ENCODE data around the gene GATA3.
"Not testable (repeated sequence)": the region's sequence is repeated elsewhere in the genome, so short reads cannot be mapped to it uniquely, and the experiment has no call there.

The GATA3 gene

DNA sequence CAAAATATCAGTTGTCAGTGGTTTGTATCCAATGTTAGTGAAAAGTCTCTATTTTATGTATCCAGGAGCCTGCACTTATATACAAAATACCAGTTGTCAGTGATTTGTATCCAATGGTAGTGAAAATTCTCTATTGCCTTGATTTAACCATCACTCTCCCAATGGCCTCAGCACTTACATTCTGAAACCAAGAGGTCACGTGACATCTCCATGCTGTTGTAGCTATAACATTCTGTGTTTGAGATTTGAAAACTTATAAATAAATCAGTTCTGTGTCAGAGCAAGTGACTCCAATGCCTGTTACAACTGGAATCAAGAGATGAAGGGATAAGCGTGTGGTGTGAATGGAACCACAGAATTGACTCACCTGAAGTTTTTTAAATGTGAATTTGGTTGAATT is 30.6 kb upstream of the GATA3 start:
- Histone ChIP-seq H3K4me2 (ENCODE audit: low read length, poor library complexity, severe bottlenecking) (no peak overlapping the region), H2BK15ac (ENCODE audit: low read depth, poor library complexity, severe bottlenecking) (no peak overlapping the region), H3K9ac (ENCODE audit: low read length) (no peak overlapping the region), H2BK5ac (ENCODE audit: low read depth, low read length, poor library complexity, severe bottlenecking) (no peak overlapping the region), H3K18ac (ENCODE audit: low read depth in 1 of 2, low read length in 2 of 2) (no peak overlapping the region), H3K79me1 (replicated peaks; ENCODE audit: low read length, poor library complexity, severe bottlenecking) (no peaks in the 10 kb centered on the region), H3K4ac (ENCODE audit: low read depth in 1 of 2, low read length in 2 of 2) (no peak overlapping the region), H4K91ac (ENCODE audit: low read length) (no peak overlapping the region), H3K14ac (ENCODE audit: low read length in 2 of 2) (no peak overlapping the region), H3K4me1 (ENCODE audit: control insufficient read depth, insufficient read depth, low read depth, low read length) (no peaks in the 10 kb centered on the region), H4K8ac (ENCODE audit: low read length) (no peak overlapping the region), H3K4me3 (ENCODE audit: insufficient read depth in 1 of 2, low read depth in 1 of 2, low read length in 2 of 2) (no peak overlapping the region), H2BK120ac (ENCODE audit: low read depth, low read length) (no peak overlapping the region), H3K9me3 (ENCODE audit: control insufficient read depth, low read length) (no peaks in the 10 kb centered on the region), H3K23ac (ENCODE audit: low read length in 2 of 2) (no peak overlapping the region), H3K27ac (ENCODE audit: low read length, poor library complexity, severe bottlenecking) (no peak overlapping the region), H2AFZ (ENCODE audit: low read depth, low read length) (no peak overlapping the region), H2AK5ac (ENCODE audit: low read length, severe bottlenecking) (no peak overlapping the region), H3K27me3 (ENCODE audit: control insufficient read depth in 1 of 2, insufficient read depth in 1 of 2, low read length in 2 of 2) (peaks cover 14 to 21% of the 10 kb centered on the region in 2 experiments), H2BK12ac (ENCODE audit: low read length in 2 of 2) (no peak overlapping the region), H3K36me3 (ENCODE audit: control insufficient read depth in 1 of 2, insufficient read depth in 2 of 2, low read depth in 1 of 2, low read length in 2 of 2) (no peaks in the 10 kb centered on the region)
- 79% methylated on average over 2 of the region's 2 CpGs for WGBS
- no peak for DNase-seq

DNA sequence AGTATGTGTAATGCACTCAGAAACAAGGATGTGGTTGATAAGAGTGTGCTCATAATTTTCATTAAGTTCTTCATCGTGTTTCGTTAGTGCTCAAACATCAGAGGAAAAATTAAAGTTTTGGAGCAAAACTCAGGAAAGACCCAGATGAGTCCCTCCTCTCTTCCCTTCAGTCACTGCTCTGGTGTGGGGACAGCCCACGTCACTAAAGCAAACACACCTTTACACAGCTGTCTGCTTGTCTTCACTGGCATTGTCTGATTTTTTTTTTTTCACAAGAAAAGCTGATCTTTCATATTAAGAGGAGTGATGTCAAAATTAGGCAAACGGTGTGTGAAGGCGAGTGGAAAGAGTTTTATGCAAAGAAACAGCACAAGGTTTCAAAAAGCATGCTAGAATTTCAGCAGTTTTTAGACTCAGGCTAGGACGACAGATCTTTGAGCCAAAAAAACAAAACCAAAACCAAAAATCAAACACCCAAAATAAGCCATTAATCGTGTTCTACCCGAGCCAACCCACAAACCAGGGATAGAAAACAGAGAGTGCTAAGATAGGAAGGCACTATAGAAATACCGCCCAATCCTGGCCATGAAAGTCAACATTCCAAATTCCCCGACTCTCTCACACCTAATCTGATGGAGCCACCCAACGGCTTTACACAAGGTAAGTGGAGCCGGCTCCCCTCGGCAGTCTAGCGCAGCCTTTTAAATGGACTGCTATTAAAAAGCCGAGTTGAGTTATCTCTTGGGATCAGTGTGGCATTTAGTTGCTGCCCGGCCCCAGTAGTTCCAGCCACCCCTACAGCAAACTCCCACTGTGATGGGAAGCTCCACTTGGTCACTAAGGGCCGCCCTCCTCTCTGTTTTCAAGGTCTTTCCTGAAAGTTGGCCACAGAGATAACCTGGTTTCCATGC is 27.9 kb upstream of the GATA3 start:
- no peak overlapping the region for H3K18ac ChIP-seq (ENCODE audit: low read depth in 1 of 2, low read length in 2 of 2)

DNA sequence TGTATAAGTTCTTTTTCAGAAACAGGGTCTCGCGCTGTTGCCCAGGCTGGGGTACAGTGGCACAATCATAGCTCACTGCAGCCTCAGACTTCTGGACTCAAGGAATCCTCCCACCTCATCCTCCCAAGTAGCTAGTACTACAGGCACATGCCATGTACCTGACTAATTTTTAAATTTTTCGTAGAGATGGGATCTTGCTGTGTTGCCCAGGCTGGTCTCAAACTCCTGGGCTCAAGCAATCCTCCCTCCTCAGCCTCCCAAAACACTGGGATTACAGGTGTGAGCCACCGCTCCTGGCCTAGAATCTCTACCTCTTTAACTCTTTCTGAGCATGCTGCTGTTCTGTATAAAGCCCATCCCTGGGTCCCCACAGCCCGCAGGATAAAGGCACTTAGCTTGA is 23.3 kb upstream of the GATA3 start:
- H3K18ac ChIP-seq (ENCODE audit: low read depth in 1 of 2, low read length in 2 of 2); H2AFZ ChIP-seq (ENCODE audit: low read depth, low read length); H3K4me2 ChIP-seq (ENCODE audit: low read length, poor library complexity, severe bottlenecking); H4K91ac ChIP-seq (ENCODE audit: low read length); H3K9me3 ChIP-seq (ENCODE audit: control insufficient read depth, low read length); H3K79me1 ChIP-seq (replicated peaks; ENCODE audit: low read length, poor library complexity, severe bottlenecking); H3K9ac ChIP-seq (ENCODE audit: low read length); H4K8ac ChIP-seq (ENCODE audit: low read length); H2BK12ac ChIP-seq (ENCODE audit: low read length in 2 of 2); H3K4me3 ChIP-seq (ENCODE audit: insufficient read depth in 1 of 2, low read depth in 1 of 2, low read length in 2 of 2); H3K14ac ChIP-seq (ENCODE audit: low read length in 2 of 2); H3K4ac ChIP-seq (ENCODE audit: low read depth in 1 of 2, low read length in 2 of 2); H3K27ac ChIP-seq (ENCODE audit: low read length, poor library complexity, severe bottlenecking); H2BK5ac ChIP-seq (ENCODE audit: low read depth, low read length, poor library complexity, severe bottlenecking); H3K23ac ChIP-seq (ENCODE audit: low read length in 2 of 2); H2AK5ac ChIP-seq (ENCODE audit: low read length, severe bottlenecking); H3K36me3 ChIP-seq (ENCODE audit: control insufficient read depth in 1 of 2, insufficient read depth in 2 of 2, low read depth in 1 of 2, low read length in 2 of 2); H2BK15ac ChIP-seq (ENCODE audit: low read depth, poor library complexity, severe bottlenecking); H2BK120ac ChIP-seq (ENCODE audit: low read depth, low read length); DNase-seq: not testable (repeated sequence)
- 93% methylated on average over 5 of the region's 5 CpGs for WGBS
- H3K27me3 ChIP-seq (ENCODE audit: control insufficient read depth in 1 of 2, insufficient read depth in 1 of 2, low read length in 2 of 2) = peaks cover 61 to 68% of the 10 kb centered on the region in 2 experiments
- H3K4me1 ChIP-seq (ENCODE audit: control insufficient read depth, insufficient read depth, low read depth, low read length) = peaks cover 21% of the 10 kb centered on the region

More for the DNA sequence above, 27.9 kb upstream of the GATA3 start:
- Histone ChIP-seq H3K27me3 (ENCODE audit: control insufficient read depth in 1 of 2, insufficient read depth in 1 of 2, low read length in 2 of 2) (peaks cover 26 to 30% of the 10 kb centered on the region in 2 experiments), H3K14ac (ENCODE audit: low read length in 2 of 2) (no peak overlapping the region), H4K91ac (ENCODE audit: low read length) (no peak overlapping the region), H3K4me2 (ENCODE audit: low read length, poor library complexity, severe bottlenecking) (no peak overlapping the region), H2BK5ac (ENCODE audit: low read depth, low read length, poor library complexity, severe bottlenecking) (no peak overlapping the region), H3K23ac (ENCODE audit: low read length in 2 of 2) (no peak overlapping the region), H4K8ac (ENCODE audit: low read length) (no peak overlapping the region), H2BK12ac (ENCODE audit: low read length in 2 of 2) (no peak overlapping the region), H3K36me3 (ENCODE audit: control insufficient read depth in 1 of 2, insufficient read depth in 2 of 2, low read depth in 1 of 2, low read length in 2 of 2) (no peaks in the 10 kb centered on the region), H3K4me1 (ENCODE audit: control insufficient read depth, insufficient read depth, low read depth, low read length) (no peaks in the 10 kb centered on the region), H2AFZ (ENCODE audit: low read depth, low read length) (no peak overlapping the region), H2BK15ac (ENCODE audit: low read depth, poor library complexity, severe bottlenecking) (no peak overlapping the region), H3K9me3 (ENCODE audit: control insufficient read depth, low read length) (no peaks in the 10 kb centered on the region), H3K4me3 (ENCODE audit: insufficient read depth in 1 of 2, low read depth in 1 of 2, low read length in 2 of 2) (peak overlapping the region in 1 of 2 experiments; percentile 58), H2AK5ac (ENCODE audit: low read length, severe bottlenecking) (no peak overlapping the region), H3K27ac (ENCODE audit: low read length, poor library complexity, severe bottlenecking) (no peak overlapping the region), H3K79me1 (replicated peaks; ENCODE audit: low read length, poor library complexity, severe bottlenecking) (no peaks in the 10 kb centered on the region), H3K9ac (ENCODE audit: low read length) (no peak overlapping the region), H3K4ac (ENCODE audit: low read depth in 1 of 2, low read length in 2 of 2) (no peak overlapping the region), H2BK120ac (ENCODE audit: low read depth, low read length) (no peak overlapping the region)
- no peak for DNase-seq
- WGBS = 75% methylated on average over 16 of the region's 17 CpGs

DNA sequence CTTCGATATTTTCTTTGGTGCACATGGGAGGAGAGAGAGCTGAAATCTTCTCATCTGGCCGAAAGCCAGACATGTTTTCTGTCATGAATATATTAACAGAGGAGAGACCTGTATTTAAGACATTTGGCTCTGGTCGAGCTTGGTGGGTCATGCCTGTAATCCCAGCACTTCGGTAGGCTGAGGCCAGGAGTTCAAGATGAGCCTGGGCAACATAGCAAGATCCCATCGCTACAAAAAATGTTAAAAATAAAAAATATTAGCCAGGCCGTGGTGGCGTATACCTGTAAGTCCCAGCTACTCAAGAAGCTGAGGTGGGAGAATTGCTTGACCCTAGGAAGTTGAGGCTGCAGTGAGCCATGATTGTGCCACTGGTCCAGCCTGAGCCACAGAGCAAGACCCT is 21.9 kb upstream of the GATA3 start:
- no peak overlapping the region for H3K18ac ChIP-seq (ENCODE audit: low read depth in 1 of 2, low read length in 2 of 2)
- no peak for DNase-seq
- no peak overlapping the region for H3K9ac ChIP-seq (ENCODE audit: low read length)
- H3K23ac ChIP-seq (ENCODE audit: low read length in 2 of 2) = no peak overlapping the region
- peaks cover 63 to 71% of the 10 kb centered on the region in 2 experiments for H3K27me3 ChIP-seq (ENCODE audit: control insufficient read depth in 1 of 2, insufficient read depth in 1 of 2, low read length in 2 of 2)
- H3K4ac ChIP-seq (ENCODE audit: low read depth in 1 of 2, low read length in 2 of 2) = no peak overlapping the region
- H3K36me3 ChIP-seq (ENCODE audit: control insufficient read depth in 1 of 2, insufficient read depth in 2 of 2, low read depth in 1 of 2, low read length in 2 of 2) = peaks cover 0 to 2% of the 10 kb centered on the region in 2 experiments
- H3K4me1 ChIP-seq (ENCODE audit: control insufficient read depth, insufficient read depth, low read depth, low read length) = peaks cover 22% of the 10 kb centered on the region
- H2BK120ac ChIP-seq (ENCODE audit: low read depth, low read length) = no peak overlapping the region
- no peak overlapping the region for H4K91ac ChIP-seq (ENCODE audit: low read length)
- H2BK12ac ChIP-seq (ENCODE audit: low read length in 2 of 2) = no peak overlapping the region
- no peak overlapping the region for H3K27ac ChIP-seq (ENCODE audit: low read length, poor library complexity, severe bottlenecking)
- WGBS = 91% methylated on average over 7 of the region's 7 CpGs
- H3K14ac ChIP-seq (ENCODE audit: low read length in 2 of 2) = no peak overlapping the region
- no peak overlapping the region for H2AFZ ChIP-seq (ENCODE audit: low read depth, low read length)
- H2BK5ac ChIP-seq (ENCODE audit: low read depth, low read length, poor library complexity, severe bottlenecking) = no peak overlapping the region
- H2AK5ac ChIP-seq (ENCODE audit: low read length, severe bottlenecking) = no peak overlapping the region
- H3K4me2 ChIP-seq (ENCODE audit: low read length, poor library complexity, severe bottlenecking) = no peak overlapping the region
- H3K79me1 ChIP-seq (replicated peaks; ENCODE audit: low read length, poor library complexity, severe bottlenecking) = no peaks in the 10 kb centered on the region
- H4K8ac ChIP-seq (ENCODE audit: low read length) = no peak overlapping the region
- peaks cover 2% of the 10 kb centered on the region for H3K9me3 ChIP-seq (ENCODE audit: control insufficient read depth, low read length)
- no peak overlapping the region for H3K4me3 ChIP-seq (ENCODE audit: insufficient read depth in 1 of 2, low read depth in 1 of 2, low read length in 2 of 2)
- H2BK15ac ChIP-seq (ENCODE audit: low read depth, poor library complexity, severe bottlenecking) = no peak overlapping the region

All from mesenchymal stem cell (in vitro differentiated cells and primary cell).